ENCODE data around the gene SH3PXD2A.
A peak's percentile ranks its signal among the peaks of the same experiment; 100 is the strongest.

The SH3PXD2A gene

GRCh38 chr10:103720964-103721335 lies 134.4 kb downstream of the SH3PXD2A start:
- DNase-seq (ENCODE audit: low spot score): no peak

- no peak for DNase-seq (ENCODE audit: low spot score)
Observed at GRCh38 chr10:103720328-103720963, 134.9 kb downstream of the SH3PXD2A start.

GRCh38 chr10:103719036-103719435 lies 136.3 kb downstream of the SH3PXD2A start:
- DNase-seq (ENCODE audit: low spot score): no peak

- no peak for DNase-seq (ENCODE audit: low spot score)
Observed at GRCh38 chr10:103718247-103718620, 137.1 kb downstream of the SH3PXD2A start.

GRCh38 chr10:103717341-103718246 lies 137.8 kb downstream of the SH3PXD2A start:
- DNase-seq (ENCODE audit: low spot score): no peak

GRCh38 chr10:103716206-103717160 lies 138.9 kb downstream of the SH3PXD2A start:
- DNase-seq (ENCODE audit: low spot score): no peak

- no peak for DNase-seq (ENCODE audit: low spot score)
Observed at GRCh38 chr10:103715430-103715829, 139.9 kb downstream of the SH3PXD2A start.

GRCh38 chr10:103714232-103714891 lies 141.0 kb downstream of the SH3PXD2A start:
- DNase-seq (ENCODE audit: low spot score): no peak

GRCh38 chr10:103713676-103714075 lies 141.7 kb downstream of the SH3PXD2A start:
- DNase-seq (ENCODE audit: low spot score): no peak

- DNase-seq (ENCODE audit: low spot score): peak; percentile 87
Observed at GRCh38 chr10:103712898-103713498, 142.4 kb downstream of the SH3PXD2A start.

- DNase-seq (ENCODE audit: low spot score): no peak
Observed at GRCh38 chr10:103712146-103712545, 143.2 kb downstream of the SH3PXD2A start.

GRCh38 chr10:103711351-103711994 lies 143.9 kb downstream of the SH3PXD2A start:
- no peak for DNase-seq (ENCODE audit: low spot score)

- DNase-seq (ENCODE audit: low spot score): no peak
Observed at GRCh38 chr10:103710490-103710889, 144.9 kb downstream of the SH3PXD2A start.

- no peak for DNase-seq (ENCODE audit: low spot score)
Observed at GRCh38 chr10:103709341-103709920, 145.9 kb downstream of the SH3PXD2A start.

GRCh38 chr10:103708627-103709288 lies 146.6 kb downstream of the SH3PXD2A start:
- no peak for DNase-seq (ENCODE audit: low spot score)

- no peak for DNase-seq (ENCODE audit: low spot score)
Observed at GRCh38 chr10:103707956-103708626, 147.3 kb downstream of the SH3PXD2A start.

GRCh38 chr10:103706762-103707161 lies 148.6 kb downstream of the SH3PXD2A start:
- DNase-seq (ENCODE audit: low spot score): no peak

- DNase-seq (ENCODE audit: low spot score): no peak
Observed at GRCh38 chr10:103706047-103706446, 149.3 kb downstream of the SH3PXD2A start.

All from NAMALWA (cell line).